H1 (cell line): ENCODE data around the gene CDCA7L. TPM values are rescaled to one million over a fixed set of nuclear protein-coding genes. Genes with fewer than 3 reads are reported as not detected.

ENCODE experiments used
- ATF2 ChIP-seq: IDR thresholded peaks from 2 replicates; pipeline ENCODE4 v1.6.1; 2012; ENCODE audit warnings: low read length, inconsistent platforms
- CHD2 ChIP-seq: IDR thresholded peaks from 2 replicates; pipeline ENCODE4 v1.6.1; 2012; ENCODE audit warnings: low read length, improper control_type of control experiment
- CHD7 ChIP-seq: fragments of 300-600 bp; sonication (generic); IDR thresholded peaks from 2 replicates; pipeline ENCODE4 v1.7.1; 2012; ENCODE audit warnings: low read length, moderate library complexity, mild to moderate bottlenecking, inconsistent platforms; ENCODE audit not compliant: insufficient replicate concordance
- SIN3A ChIP-seq, 2 experiments: IDR thresholded peaks in 1 of 2; conservative IDR thresholded peaks in 1 of 2; 2 replicates each; pipeline ENCODE4 v1.6.1; 2011 to 2012; ENCODE audit warnings: low read length in 2 of 2, improper control_type of control experiment in 1 of 2, low read depth in 1 of 2, mild to moderate bottlenecking in 1 of 2
- SIX5 ChIP-seq: IDR thresholded peaks from 2 replicates; pipeline ENCODE4 v1.6.1; 2011; ENCODE audit warnings: mild to moderate bottlenecking, low read depth, low read length
- SP1 ChIP-seq: IDR thresholded peaks from 2 replicates; pipeline ENCODE4 v1.6.1; 2011; ENCODE audit warnings: low read depth, low read length
- SP4 ChIP-seq: IDR thresholded peaks from 2 replicates; pipeline ENCODE4 v1.6.1; 2012; ENCODE audit warnings: low read length, inconsistent platforms
- polyA plus RNA-seq, 7 experiments: library from polyadenylated mRNA; depleted of rRNA in 3 of 7; stranded (reverse) in 5 of 7; unstranded in 2 of 7; fragments of >200 nt in 5 of 7; fragments of 200-250 nt in 2 of 7; gene quantifications; 1 replicate in 5 of 7; 2 replicates in 1 of 7; 4 replicates in 1 of 7; pipeline versions ENCODE4 v1.2.1 to v1.2.3, GENCODE V29; 2011 to 2013; ENCODE audit warnings: missing spikeins in 2 of 7, mixed read lengths in 2 of 7
- total RNA-seq: library from RNA; stranded (reverse); fragmentation: NEBNext Ultra II Directional; extraction: Animal tissue kit (Norgen Biotek cat#: 25700); gene quantifications from 2 replicates; pipeline ENCODE4 v1.2.1, GENCODE V29; 2021

CDCA7L gene
- total and polyA plus RNA-seq, 2 of the 8 experiments (the other 6 are each of a cell fraction or from before 2014, with no cell fraction given), result 93.8 to 168 TPM

- TF ChIP-seq ATF2 (no peak), SP1 (no peak), CHD7 (no peak), SIN3A (conservative IDR thresholded peaks at IDR 0.05 in 1 of 2, IDR thresholded peaks at IDR 0.05 in 1 of 2; ENCODE audit: low read depth in 1 of 2, low read length in 2 of 2) (no peak), CHD2 (no peak), SP4 (no peak), SIX5 (no peak)
These were observed 4.0 kb downstream of the CDCA7L start (continued) for GRCh38 chr7:21941611-21942141.
